GM12878 (cell line): ENCODE measurements around the gene TMPRSS6. TPM values are rescaled to one million over a fixed set of nuclear protein-coding genes. Genes with fewer than 3 reads are reported as not detected.

Experiments used
- ATAC-seq: fragments of 200-7000 bp; cut with Tn5 transposase; 3 replicates; pipeline ENCODE4 v1.9.1; 2020; ENCODE audit warnings: mild to moderate bottlenecking, moderate library complexity
- BruUV-seq: library from RNA; stranded (reverse); fragments of 400-500 nt; replicated peaks from 2 replicates; lab custom pipeline; 2021; lab: Mats Ljungman, UMichigan
- CTCF ChIA-PET: fragments of 300-600 bp; sonication (Branson Sonifier 250); formaldehyde crosslinking; extraction: SDS; loops from one replicate; lab custom pipeline; 2021; ENCODE audit warnings: inconsistent platforms; lab: Yijun Ruan, JAX
- POLR2A ChIA-PET: fragments of 350-600 bp; formaldehyde crosslinking; extraction: SDS; loops from one replicate; lab custom pipeline; 2021; ENCODE audit warnings: inconsistent platforms; lab: Charles Lee
- RAD21 ChIA-PET: fragments of 300-600 bp; sonication (Branson Sonifier 250); formaldehyde crosslinking; loops from one replicate; lab custom pipeline; 2023; ENCODE audit warnings: antibody characterized with exemption; ENCODE audit not compliant: unreplicated experiment; lab: Charles Lee
- SMC1A ChIA-PET: fragments of 300-600 bp; sonication (Branson Sonifier 250); formaldehyde crosslinking; loops from one replicate; lab custom pipeline; 2023; ENCODE audit not compliant: unreplicated experiment, uncharacterized antibody; lab: Charles Lee
- DNase-seq: peaks from one replicate; pipeline ENCODE4 v3.0.0-alpha.2; 2011; ENCODE audit warnings: low read depth, low spot score
- FAIRE-seq: peaks from 3 replicates; lab custom pipeline; 2011; peaks lifted over from hg19 to GRCh38; lab: Jason Lieb, UNC
- H2AFZ ChIP-seq: 2 replicates; pipeline ENCODE4 v1.6.0; 2011; ENCODE audit warnings: low read depth, low read length, control low read depth; ENCODE audit not compliant: control insufficient read depth
- H3K27ac ChIP-seq: 2 replicates; pipeline ENCODE4 v1.5.1; 2011; ENCODE audit warnings: control low read depth; ENCODE audit not compliant: control insufficient read depth, insufficient read depth
- H3K27me3 ChIP-seq, 2 experiments: replicated peaks in 1 of 2; 2 replicates each; pipeline versions ENCODE4 v1.6.0 to v1.6.1; 2011; ENCODE audit warnings: low read length in 1 of 2; ENCODE audit not compliant: control insufficient read depth in 2 of 2, insufficient read depth in 2 of 2
- H3K36me3 ChIP-seq, 2 experiments: 2 replicates each; pipeline ENCODE4 v1.5.1; 2011; ENCODE audit warnings: low read length in 1 of 2; ENCODE audit not compliant: control insufficient read depth in 2 of 2, insufficient read depth in 2 of 2
- H3K4me1 ChIP-seq: 2 replicates; pipeline ENCODE4 v1.6.1; 2011; ENCODE audit warnings: mild to moderate bottlenecking, low read length, moderate library complexity, mixed read lengths; ENCODE audit not compliant: control insufficient read depth, insufficient read depth
- H3K4me2 ChIP-seq: 2 replicates; pipeline ENCODE4 v1.6.0; 2011; ENCODE audit warnings: control low read depth; ENCODE audit not compliant: control insufficient read depth, insufficient read depth
- H3K4me3 ChIP-seq: fragments of 200-600 bp; sonication (generic); 2 replicates; pipeline ENCODE4 v1.5.1; 2016
- H3K79me2 ChIP-seq: 2 replicates; pipeline ENCODE4 v1.6.0; 2011; ENCODE audit warnings: low read length; ENCODE audit not compliant: control insufficient read depth, insufficient read depth
- H3K9ac ChIP-seq: 2 replicates; pipeline ENCODE4 v1.8.0; 2011; ENCODE audit warnings: low read length, control low read depth, mixed read lengths; ENCODE audit not compliant: control insufficient read depth, insufficient read depth
- H3K9me3 ChIP-seq: replicated peaks from 3 replicates; pipeline ENCODE4 v1.5.1; 2011; ENCODE audit warnings: mild to moderate bottlenecking, low read length; ENCODE audit not compliant: control insufficient read depth, insufficient read depth
- H4K20me1 ChIP-seq: 2 replicates; pipeline ENCODE4 v1.6.0; 2011; ENCODE audit not compliant: control insufficient read depth, insufficient read depth
- CREM ChIP-seq: IDR thresholded peaks from 2 replicates; pipeline ENCODE4 v1.6.1; 2014; ENCODE audit warnings: antibody characterized with exemption, low read depth
- GABPA ChIP-seq: IDR thresholded peaks from 2 replicates; pipeline ENCODE4 v1.6.1; 2014; ENCODE audit warnings: antibody characterized with exemption, low read depth, mild to moderate bottlenecking, inconsistent platforms
- HDAC6 ChIP-seq: fragments of 200-600 bp; sonication (generic); IDR thresholded peaks from one replicate; pipeline ENCODE4 v1.8.0; 2017; ENCODE audit warnings: antibody characterized with exemption; ENCODE audit not compliant: unreplicated experiment
- KLF5 ChIP-seq: fragments of 450-650 bp; IDR thresholded peaks from 2 replicates; pipeline ENCODE4 v1.6.1; 2014; ENCODE audit warnings: mild to moderate bottlenecking; ENCODE audit not compliant: partially characterized antibody
- MXI1 ChIP-seq: fragments of 150-350 bp; IDR thresholded peaks from 2 replicates; pipeline ENCODE4 v1.6.1; 2011; ENCODE audit warnings: low read depth, mild to moderate bottlenecking, inconsistent platforms, low read length, improper control_type of control experiment
- NBN ChIP-seq: fragments of 450-650 bp; IDR thresholded peaks from 2 replicates; pipeline ENCODE4 v1.6.1; 2016
- SREBF1 ChIP-seq: IDR thresholded peaks from 2 replicates; pipeline ENCODE4 v1.6.1; 2012; ENCODE audit warnings: mild to moderate bottlenecking, low read length
- WGBS: methylation state at CpG from one replicate; pipeline ENCODE4 v1.1.6; 2016; ENCODE audit warnings: low lambda C conversion rate; ENCODE audit not compliant: insufficient replicate concordance, insufficient coverage; ENCODE audit errors: missing lambda C conversion rate; 5-methylcytosine and 5-hydroxymethylcytosine counted together
- in situ Hi-C: fragments of 300-500 bp; cut with MboI; formaldehyde crosslinking; loops from 9 replicates; pipeline ENCODE4 v1.14.3; 2018; ENCODE audit warnings: mixed read lengths
- intact Hi-C: fragments of 100-400 bp; cut with micrococcal nuclease; formaldehyde crosslinking; loops from one replicate; pipeline ENCODE4 v1.14.2; 2022; ENCODE audit not compliant: unreplicated experiment
- polyA plus RNA-seq, 11 experiments: library from polyadenylated mRNA; depleted of rRNA in 4 of 11; unstranded in 6 of 11; stranded (reverse) in 5 of 11; fragments of >200 nt; fragmentation: Nextera tagmentation in 4 of 11; fragmentation: Illumina TruSeq in 1 of 11; extraction: Ambion mirVana in 4 of 11; extraction: Trizol in 1 of 11; gene quantifications; 1 replicate in 1 of 11; 2 replicates in 10 of 11; pipeline versions ENCODE4 v1.2.1 to v1.2.3, GENCODE V29; 2011 to 2016; ENCODE audit warnings: inconsistent platforms in 2 of 11, missing spikeins in 2 of 11, low read depth in 1 of 11
- total RNA-seq, 4 experiments: library from RNA; depleted of rRNA in 3 of 4; stranded (reverse); fragments of >200 nt in 3 of 4; fragmentation: Illumina TruSeq in 1 of 4; extraction: Trizol in 1 of 4; gene quantifications; 2 replicates each; pipeline versions ENCODE4 v1.2.1 to v1.2.3, GENCODE V29; 2013 to 2021
- TF ChIP-seq, protein P1 (sequence below): IDR thresholded peaks from 2 replicates; pipeline ENCODE4 v1.6.1; 2012; ENCODE audit warnings: low read depth, low read length, improper control_type of control experiment
- TF ChIP-seq, protein P2 (sequence below): fragments of 450-650 bp; IDR thresholded peaks from 2 replicates; pipeline ENCODE4 v1.6.1; 2017; ENCODE audit warnings: low read depth, mild to moderate bottlenecking, moderate library complexity

The TMPRSS6 gene
- total and polyA plus RNA-seq, 10 of the 15 experiments (the other 5 are each of a cell fraction or from before 2014, with no cell fraction given), result 0.06 to 0.69 (median 0.19) TPM; not detected in 6

DNA sequence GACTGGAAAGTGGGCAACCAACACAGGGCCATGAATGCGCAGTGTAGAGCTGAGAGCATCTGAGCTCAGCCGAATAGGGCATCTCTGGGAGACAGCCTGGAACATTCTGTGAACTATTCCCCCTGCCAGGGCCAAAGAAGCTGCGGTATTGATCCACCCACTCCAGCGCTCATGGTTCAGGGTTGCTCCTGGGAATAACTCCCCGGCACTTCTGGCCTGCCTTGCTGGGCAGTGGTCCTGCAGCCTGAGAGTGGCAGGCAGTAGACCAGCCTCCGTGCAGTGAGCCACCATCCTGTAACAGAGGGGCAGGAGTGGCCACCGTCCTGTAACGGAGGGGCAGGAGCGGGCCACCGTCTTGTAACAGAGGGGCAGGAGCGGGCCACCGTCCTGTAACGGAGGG, 12.2 kb downstream of the TMPRSS6 start:
- intact Hi-C loops (no loop called here), in situ Hi-C loops (no loop called here)
- no peak overlapping the region for H3K9ac ChIP-seq
- H3K27me3 ChIP-seq, result peaks cover 1 to 5% of the 10 kb centered on the region in 2 experiments; a peak in 3 of 4 replicates
- H3K4me3 ChIP-seq, result no peak overlapping the region
- H3K36me3 ChIP-seq, result no peaks in the 10 kb centered on the region
- DNase-seq (no peak), ATAC-seq (no peak), FAIRE-seq (no peak)
- H3K79me2 ChIP-seq, result no peaks in the 10 kb centered on the region
- H3K9me3 ChIP-seq, result no peaks in the 10 kb centered on the region
- H3K4me1 ChIP-seq, result no peaks in the 10 kb centered on the region
- H4K20me1 ChIP-seq, result no peaks in the 10 kb centered on the region
- CTCF ChIA-PET, result no interaction called here
- H3K4me2 ChIP-seq, result no peak overlapping the region
- RAD21 ChIA-PET, result no interaction called here
- TF ChIP-seq, protein P1, sequence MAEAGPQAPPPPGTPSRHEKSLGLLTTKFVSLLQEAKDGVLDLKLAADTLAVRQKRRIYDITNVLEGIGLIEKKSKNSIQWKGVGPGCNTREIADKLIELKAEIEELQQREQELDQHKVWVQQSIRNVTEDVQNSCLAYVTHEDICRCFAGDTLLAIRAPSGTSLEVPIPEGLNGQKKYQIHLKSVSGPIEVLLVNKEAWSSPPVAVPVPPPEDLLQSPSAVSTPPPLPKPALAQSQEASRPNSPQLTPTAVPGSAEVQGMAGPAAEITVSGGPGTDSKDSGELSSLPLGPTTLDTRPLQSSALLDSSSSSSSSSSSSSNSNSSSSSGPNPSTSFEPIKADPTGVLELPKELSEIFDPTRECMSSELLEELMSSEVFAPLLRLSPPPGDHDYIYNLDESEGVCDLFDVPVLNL, result no peak
- TF ChIP-seq NBN (no peak), HDAC6 (no peak), MXI1 (no peak), KLF5 (no peak), GABPA (no peak), SREBF1 (no peak), CREM (no peak)
- TF ChIP-seq, protein P2, sequence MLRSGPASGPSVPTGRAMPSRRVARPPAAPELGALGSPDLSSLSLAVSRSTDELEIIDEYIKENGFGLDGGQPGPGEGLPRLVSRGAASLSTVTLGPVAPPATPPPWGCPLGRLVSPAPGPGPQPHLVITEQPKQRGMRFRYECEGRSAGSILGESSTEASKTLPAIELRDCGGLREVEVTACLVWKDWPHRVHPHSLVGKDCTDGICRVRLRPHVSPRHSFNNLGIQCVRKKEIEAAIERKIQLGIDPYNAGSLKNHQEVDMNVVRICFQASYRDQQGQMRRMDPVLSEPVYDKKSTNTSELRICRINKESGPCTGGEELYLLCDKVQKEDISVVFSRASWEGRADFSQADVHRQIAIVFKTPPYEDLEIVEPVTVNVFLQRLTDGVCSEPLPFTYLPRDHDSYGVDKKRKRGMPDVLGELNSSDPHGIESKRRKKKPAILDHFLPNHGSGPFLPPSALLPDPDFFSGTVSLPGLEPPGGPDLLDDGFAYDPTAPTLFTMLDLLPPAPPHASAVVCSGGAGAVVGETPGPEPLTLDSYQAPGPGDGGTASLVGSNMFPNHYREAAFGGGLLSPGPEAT, result no peak
- POLR2A ChIA-PET, result no interaction called here
- H2AFZ ChIP-seq, result no peak overlapping the region
- SMC1A ChIA-PET, result no interaction called here
- 66% methylated on average over 13 of the region's 13 CpGs for WGBS
- H3K27ac ChIP-seq, result no peak overlapping the region
- no TSS peak for BruUV-seq
